ENCODE results near the gene LMF1. TPM values are rescaled to one million over a fixed set of nuclear protein-coding genes. Genes with fewer than 3 reads are reported as not detected.

Gene LMF1
- total RNA-seq, 2 experiments from 2014 or later, result 17.0 to 31.4 TPM

DNA sequence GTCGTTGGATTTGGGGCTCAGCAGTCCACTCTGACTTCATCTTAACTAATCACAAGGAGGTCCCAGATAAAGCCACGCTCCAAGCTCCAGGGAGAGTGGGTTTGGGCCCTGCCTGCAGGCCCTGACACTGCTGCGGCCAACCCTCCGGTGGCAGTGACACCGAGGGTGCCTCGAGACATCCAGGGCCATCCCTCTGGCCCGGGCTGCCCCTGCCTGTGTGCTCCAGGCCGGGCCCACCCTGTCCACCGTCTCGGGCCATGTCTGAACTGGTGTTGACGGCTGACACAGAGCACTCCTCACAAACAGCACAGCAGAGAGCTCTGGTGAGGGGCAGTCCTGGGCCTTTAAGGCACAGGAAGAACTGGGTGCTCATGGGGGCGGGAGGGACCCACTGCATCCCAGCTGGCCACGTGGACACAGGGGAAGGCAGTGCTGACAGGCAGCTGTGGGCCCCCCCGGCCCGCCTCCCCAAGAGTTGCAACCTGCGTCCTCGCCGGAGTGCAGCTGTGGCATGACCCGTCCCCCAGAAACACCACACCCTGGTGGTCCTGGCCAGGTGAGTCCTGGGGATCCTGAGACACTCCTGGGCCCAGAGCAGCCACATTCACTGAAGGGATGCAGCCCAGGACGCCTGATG is 80.0 kb downstream of the LMF1 start:
- Histone ChIP-seq H3K9me2 (ENCODE audit: insufficient read depth, low read length) (no peaks in the 10 kb centered on the region), H3K36me3 (ENCODE audit: insufficient read depth, low read length) (no peaks in the 10 kb centered on the region), H3K4me2 (ENCODE audit: low read length) (no peak overlapping the region), H4K20me1 (ENCODE audit: insufficient read depth, low read length) (no peaks in the 10 kb centered on the region), H3K4me1 (ENCODE audit: insufficient read depth, low read length, poor library complexity, severe bottlenecking) (no peaks in the 10 kb centered on the region), H3K9me3 (ENCODE audit: low read length) (no peaks in the 10 kb centered on the region), H3K4me3 (ENCODE audit: low read depth, low read length, poor library complexity, severe bottlenecking) (no peak overlapping the region), H2AFZ (ENCODE audit: low read length) (no peak overlapping the region), H3K27ac (ENCODE audit: low read depth, low read length, poor library complexity, severe bottlenecking) (no peak overlapping the region), H3K79me2 (ENCODE audit: insufficient read depth, low read depth, low read length) (no peaks in the 10 kb centered on the region)
- CTCF ChIA-PET (ENCODE audit: unreplicated experiment), result no interaction called here
- POLR2A ChIA-PET, result interaction anchor here (0.7 kb wide), 1 partner anchor 475 kb away, joined by 3 read pairs; no protein-coding TSS in a partner anchor
- TF ChIP-seq, protein P1, sequence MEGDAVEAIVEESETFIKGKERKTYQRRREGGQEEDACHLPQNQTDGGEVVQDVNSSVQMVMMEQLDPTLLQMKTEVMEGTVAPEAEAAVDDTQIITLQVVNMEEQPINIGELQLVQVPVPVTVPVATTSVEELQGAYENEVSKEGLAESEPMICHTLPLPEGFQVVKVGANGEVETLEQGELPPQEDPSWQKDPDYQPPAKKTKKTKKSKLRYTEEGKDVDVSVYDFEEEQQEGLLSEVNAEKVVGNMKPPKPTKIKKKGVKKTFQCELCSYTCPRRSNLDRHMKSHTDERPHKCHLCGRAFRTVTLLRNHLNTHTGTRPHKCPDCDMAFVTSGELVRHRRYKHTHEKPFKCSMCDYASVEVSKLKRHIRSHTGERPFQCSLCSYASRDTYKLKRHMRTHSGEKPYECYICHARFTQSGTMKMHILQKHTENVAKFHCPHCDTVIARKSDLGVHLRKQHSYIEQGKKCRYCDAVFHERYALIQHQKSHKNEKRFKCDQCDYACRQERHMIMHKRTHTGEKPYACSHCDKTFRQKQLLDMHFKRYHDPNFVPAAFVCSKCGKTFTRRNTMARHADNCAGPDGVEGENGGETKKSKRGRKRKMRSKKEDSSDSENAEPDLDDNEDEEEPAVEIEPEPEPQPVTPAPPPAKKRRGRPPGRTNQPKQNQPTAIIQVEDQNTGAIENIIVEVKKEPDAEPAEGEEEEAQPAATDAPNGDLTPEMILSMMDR (conservative IDR thresholded peaks at IDR 0.05; ENCODE audit: low read length), result no peak
- no peak for TF ChIP-seq EZH2phosphoT487 (IDR thresholded peaks at IDR 0.05; ENCODE audit: borderline replicate concordance, low read depth, low read length)
- BruUV-seq (replicated peaks), result no TSS peak
- no peak for DNase-seq (ENCODE audit: low spot score)
- intact Hi-C loops (cut with micrococcal nuclease; ENCODE audit: unreplicated experiment), result no loop called here

DNA sequence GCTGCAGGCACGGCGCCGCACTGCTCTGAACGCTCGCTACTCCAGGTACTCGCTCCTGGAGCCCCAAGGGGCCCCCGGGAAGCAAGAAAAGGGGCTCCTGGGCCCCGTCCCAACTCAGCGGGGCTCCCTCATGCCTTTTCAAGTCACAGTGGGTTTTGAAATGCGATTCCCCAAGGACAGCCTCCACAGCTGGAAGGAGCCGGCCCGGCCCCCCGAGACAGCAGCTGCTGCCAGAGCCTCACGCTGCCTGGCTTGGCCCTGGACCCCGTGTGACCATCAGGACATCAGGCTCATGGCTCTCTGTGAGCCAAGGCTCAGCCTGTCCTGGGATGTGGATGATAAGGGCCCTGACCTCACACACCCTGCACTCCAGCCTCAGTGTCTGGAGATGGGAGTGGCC is 80.6 kb downstream of the LMF1 start:
- DNase-seq (ENCODE audit: low spot score), result no peak
- ChIA-PET POLR2A (no interaction called here), CTCF (ENCODE audit: unreplicated experiment) (no interaction called here)
- Histone ChIP-seq H3K9me2 (ENCODE audit: insufficient read depth, low read length) (no peaks in the 10 kb centered on the region), H4K20me1 (ENCODE audit: insufficient read depth, low read length) (no peaks in the 10 kb centered on the region), H3K4me3 (ENCODE audit: low read depth, low read length, poor library complexity, severe bottlenecking) (no peak overlapping the region), H3K36me3 (ENCODE audit: insufficient read depth, low read length) (no peaks in the 10 kb centered on the region), H3K4me2 (ENCODE audit: low read length) (no peak overlapping the region), H3K79me2 (ENCODE audit: insufficient read depth, low read depth, low read length) (no peaks in the 10 kb centered on the region), H3K27ac (ENCODE audit: low read depth, low read length, poor library complexity, severe bottlenecking) (no peak overlapping the region), H3K9me3 (ENCODE audit: low read length) (no peaks in the 10 kb centered on the region), H2AFZ (ENCODE audit: low read length) (no peak overlapping the region), H3K4me1 (ENCODE audit: insufficient read depth, low read length, poor library complexity, severe bottlenecking) (no peaks in the 10 kb centered on the region)
- TF ChIP-seq EZH2phosphoT487 (IDR thresholded peaks at IDR 0.05; ENCODE audit: borderline replicate concordance, low read depth, low read length), result no peak
- TF ChIP-seq, protein P1 (conservative IDR thresholded peaks at IDR 0.05; ENCODE audit: low read length), result no peak
- intact Hi-C loops (cut with micrococcal nuclease; ENCODE audit: unreplicated experiment), result no loop called here
- BruUV-seq (replicated peaks), result no TSS peak

DNA sequence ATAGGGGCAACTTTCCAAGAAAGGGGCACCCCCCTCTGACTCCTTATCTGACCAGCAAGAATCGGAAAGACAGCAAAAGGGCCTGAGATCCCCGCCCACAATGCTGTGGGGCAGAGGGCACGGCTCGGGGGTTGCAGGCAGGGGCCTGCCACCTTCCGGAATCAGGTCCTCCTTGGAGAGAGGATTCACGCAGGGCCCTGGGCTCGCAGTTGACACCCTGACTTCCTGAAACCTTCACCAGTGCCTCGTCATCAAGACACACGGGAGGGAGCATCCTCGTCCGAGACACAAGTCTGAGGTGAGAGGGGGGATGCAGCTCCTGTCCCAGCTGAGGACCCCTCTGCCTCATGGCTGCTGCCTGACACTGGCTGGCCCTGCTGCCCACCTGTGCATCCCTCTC is 81.2 kb downstream of the LMF1 start:
- intact Hi-C loops (cut with micrococcal nuclease; ENCODE audit: unreplicated experiment), result no loop called here
- no peaks in the 10 kb centered on the region; the same call in 1 of the 2 replicates for H3K9me3 ChIP-seq (ENCODE audit: low read length)
- TF ChIP-seq, protein P1 (conservative IDR thresholded peaks at IDR 0.05; ENCODE audit: low read length), result no peak
- no peaks in the 10 kb centered on the region for H4K20me1 ChIP-seq (ENCODE audit: insufficient read depth, low read length)
- no peak overlapping the region for H3K4me3 ChIP-seq (ENCODE audit: low read depth, low read length, poor library complexity, severe bottlenecking)
- CTCF ChIA-PET (ENCODE audit: unreplicated experiment), result no interaction called here
- no peak overlapping the region for H2AFZ ChIP-seq (ENCODE audit: low read length)
- H3K4me2 ChIP-seq (ENCODE audit: low read length), result no peak overlapping the region
- no peak overlapping the region for H3K27ac ChIP-seq (ENCODE audit: low read depth, low read length, poor library complexity, severe bottlenecking)
- no peaks in the 10 kb centered on the region for H3K9me2 ChIP-seq (ENCODE audit: insufficient read depth, low read length)
- H3K79me2 ChIP-seq (ENCODE audit: insufficient read depth, low read depth, low read length), result no peaks in the 10 kb centered on the region
- H3K4me1 ChIP-seq (ENCODE audit: insufficient read depth, low read length, poor library complexity, severe bottlenecking), result no peaks in the 10 kb centered on the region
- no peaks in the 10 kb centered on the region for H3K36me3 ChIP-seq (ENCODE audit: insufficient read depth, low read length)
- DNase-seq (ENCODE audit: low spot score), result no peak
- POLR2A ChIA-PET, result no interaction called here
- no TSS peak for BruUV-seq (replicated peaks)

All from OCI-LY7 (cell line).